Upper lobe of right lung (tissue), 1 donor: ENCODE data around the gene TGFBR1. TPM values are rescaled to one million over a fixed set of nuclear protein-coding genes. Genes with fewer than 3 reads are reported as not detected.

Experiments
- ATAC-seq: fragments of 200-7000 bp; cut with Tn5 transposase; one replicate; pipeline ENCODE4 v1.9.1; 2020; ENCODE audit warnings: mild to moderate bottlenecking, moderate library complexity
- DNase-seq: peaks from one replicate; pipeline ENCODE4 v3.0.0-alpha.2; 2020
- H3K27ac ChIP-seq: fragments of 200-600 bp; one replicate; pipeline ENCODE4 v1.8.0; 2022
- H3K27me3 ChIP-seq: fragments of 200-600 bp; one replicate; pipeline ENCODE4 v1.8.0; 2022; ENCODE audit warnings: mild to moderate bottlenecking
- H3K36me3 ChIP-seq: fragments of 200-600 bp; one replicate; pipeline ENCODE4 v1.8.0; 2022
- H3K4me1 ChIP-seq: fragments of 200-600 bp; one replicate; pipeline ENCODE4 v1.8.0; 2022
- H3K4me3 ChIP-seq: fragments of 200-600 bp; one replicate; pipeline ENCODE4 v1.8.0; 2022; ENCODE audit warnings: mild to moderate bottlenecking
- H3K9me3 ChIP-seq: fragments of 200-600 bp; one replicate; pipeline ENCODE4 v1.8.0; 2022
- intact Hi-C: fragments of 100-400 bp; cut with DNase I; formaldehyde crosslinking; loops from one replicate; pipeline ENCODE4 v1.11.0; 2022
- total RNA-seq: library from RNA; stranded (reverse); fragmentation: NEBNext Ultra II Directional; extraction: Animal tissue kit (Norgen Biotek cat#: 25700); gene quantifications from one replicate; pipeline ENCODE4 v1.2.1, GENCODE V29; 2021
- TF ChIP-seq, protein P1 (sequence below): fragments of 200-600 bp; IDR thresholded peaks from one replicate; pipeline ENCODE4 v1.8.0; 2022; ENCODE audit warnings: antibody characterized with exemption
- donor health status: DM: no; HTN: yes; CAD: no; lungs with severe emphysema.

Gene TGFBR1
- total RNA-seq, 1 donor from 2014 or later: 72.0 TPM

DNA sequence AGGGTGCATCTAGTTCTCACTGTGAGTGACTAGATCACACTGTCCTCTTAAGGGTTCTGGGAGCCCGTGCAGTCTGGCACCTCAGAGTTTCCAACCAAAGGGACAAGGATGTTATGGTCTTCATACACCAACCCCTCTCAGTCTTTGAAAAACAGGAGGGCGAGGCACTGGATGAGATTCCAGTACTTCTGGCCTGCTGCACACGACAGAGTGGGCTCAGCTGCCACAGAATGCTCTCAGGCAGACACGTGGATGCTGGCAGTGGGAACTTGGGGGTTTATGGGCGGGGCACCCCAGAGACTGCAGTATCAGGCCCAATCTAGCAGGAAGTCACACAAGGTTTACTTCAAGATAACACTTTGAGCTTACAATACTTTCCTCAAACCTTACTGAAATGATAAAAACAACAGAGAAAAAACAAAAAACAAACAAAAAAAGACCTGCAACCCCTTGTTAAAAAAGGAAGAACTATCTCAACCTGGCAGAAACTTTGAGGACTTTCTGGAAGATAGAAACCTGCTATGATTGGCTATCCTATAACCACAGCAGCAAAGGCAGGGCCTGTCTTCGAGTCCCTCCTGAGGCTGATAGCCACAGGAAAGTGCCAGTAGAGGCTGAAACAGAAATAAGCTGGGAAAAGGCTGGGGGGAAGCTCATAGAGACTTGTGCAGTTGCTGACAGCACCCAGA lies 28.3 kb upstream of the TGFBR1 start:
- no peaks in the 10 kb centered on the region for H3K27me3 ChIP-seq
- DNase-seq: no peak
- H3K36me3 ChIP-seq: no peaks in the 10 kb centered on the region
- intact Hi-C loops: no loop called here
- peaks cover 7% of the 10 kb centered on the region for H3K4me1 ChIP-seq
- H3K9me3 ChIP-seq: no peaks in the 10 kb centered on the region
- H3K4me3 ChIP-seq: no peak overlapping the region
- TF ChIP-seq, protein P1, sequence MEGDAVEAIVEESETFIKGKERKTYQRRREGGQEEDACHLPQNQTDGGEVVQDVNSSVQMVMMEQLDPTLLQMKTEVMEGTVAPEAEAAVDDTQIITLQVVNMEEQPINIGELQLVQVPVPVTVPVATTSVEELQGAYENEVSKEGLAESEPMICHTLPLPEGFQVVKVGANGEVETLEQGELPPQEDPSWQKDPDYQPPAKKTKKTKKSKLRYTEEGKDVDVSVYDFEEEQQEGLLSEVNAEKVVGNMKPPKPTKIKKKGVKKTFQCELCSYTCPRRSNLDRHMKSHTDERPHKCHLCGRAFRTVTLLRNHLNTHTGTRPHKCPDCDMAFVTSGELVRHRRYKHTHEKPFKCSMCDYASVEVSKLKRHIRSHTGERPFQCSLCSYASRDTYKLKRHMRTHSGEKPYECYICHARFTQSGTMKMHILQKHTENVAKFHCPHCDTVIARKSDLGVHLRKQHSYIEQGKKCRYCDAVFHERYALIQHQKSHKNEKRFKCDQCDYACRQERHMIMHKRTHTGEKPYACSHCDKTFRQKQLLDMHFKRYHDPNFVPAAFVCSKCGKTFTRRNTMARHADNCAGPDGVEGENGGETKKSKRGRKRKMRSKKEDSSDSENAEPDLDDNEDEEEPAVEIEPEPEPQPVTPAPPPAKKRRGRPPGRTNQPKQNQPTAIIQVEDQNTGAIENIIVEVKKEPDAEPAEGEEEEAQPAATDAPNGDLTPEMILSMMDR: no peak
- H3K27ac ChIP-seq: peak overlapping the region; percentile 24
- peak; percentile 81 for ATAC-seq

DNA sequence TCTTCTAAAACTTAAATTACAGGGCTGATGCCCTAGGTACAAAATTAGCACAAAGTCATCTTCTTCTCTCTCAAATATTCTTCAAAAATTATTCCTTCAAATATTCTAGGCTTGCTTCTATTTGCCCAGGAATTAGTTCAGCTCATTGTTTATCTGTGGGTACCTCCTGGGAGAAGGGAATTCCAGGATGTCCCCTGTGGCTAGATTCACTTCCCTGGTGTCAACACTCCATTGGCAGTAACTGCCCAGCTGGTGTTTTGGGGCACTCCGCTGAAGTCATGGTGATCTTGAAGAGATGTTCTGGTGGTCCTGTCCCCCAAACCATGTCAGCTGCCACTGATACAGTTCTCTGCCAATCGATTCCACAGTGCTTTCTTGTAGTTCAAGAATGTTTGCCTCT lies 26.2 kb upstream of the TGFBR1 start:
- intact Hi-C loops: no loop called here
- TF ChIP-seq, protein P1: no peak
- no peak overlapping the region for H3K4me3 ChIP-seq
- no peaks in the 10 kb centered on the region for H3K27me3 ChIP-seq
- H3K27ac ChIP-seq: no peak overlapping the region
- no peaks in the 10 kb centered on the region for H3K36me3 ChIP-seq
- no peak for ATAC-seq
- H3K4me1 ChIP-seq: peaks cover 7% of the 10 kb centered on the region
- no peak for DNase-seq
- H3K9me3 ChIP-seq: no peaks in the 10 kb centered on the region

DNA sequence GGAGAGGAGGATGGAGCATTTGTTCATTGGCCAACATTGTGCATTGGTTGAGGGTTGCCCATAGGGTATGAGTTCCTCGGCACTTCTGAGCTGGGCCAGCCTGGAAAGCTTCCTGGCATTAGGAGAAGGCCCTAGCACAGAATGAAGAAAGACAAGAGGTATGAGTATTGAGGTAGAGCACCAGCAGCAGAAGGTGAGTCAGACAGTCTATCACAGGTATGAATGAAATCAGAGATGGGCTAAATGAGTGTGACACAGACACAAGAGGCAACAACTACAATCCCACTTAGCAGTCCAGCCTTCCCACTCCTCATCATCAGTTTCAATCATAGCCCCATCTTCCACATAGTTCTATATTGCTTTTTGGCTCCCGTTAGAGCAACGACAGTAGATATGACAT lies 25.4 kb upstream of the TGFBR1 start:
- ATAC-seq: no peak
- Histone ChIP-seq H3K9me3 (no peaks in the 10 kb centered on the region), H3K27me3 (no peaks in the 10 kb centered on the region), H3K4me1 (peaks cover 7% of the 10 kb centered on the region), H3K27ac (no peak overlapping the region), H3K36me3 (no peaks in the 10 kb centered on the region), H3K4me3 (no peak overlapping the region)
- TF ChIP-seq, protein P1: no peak
- no peak for DNase-seq
- intact Hi-C loops: no loop called here

DNA sequence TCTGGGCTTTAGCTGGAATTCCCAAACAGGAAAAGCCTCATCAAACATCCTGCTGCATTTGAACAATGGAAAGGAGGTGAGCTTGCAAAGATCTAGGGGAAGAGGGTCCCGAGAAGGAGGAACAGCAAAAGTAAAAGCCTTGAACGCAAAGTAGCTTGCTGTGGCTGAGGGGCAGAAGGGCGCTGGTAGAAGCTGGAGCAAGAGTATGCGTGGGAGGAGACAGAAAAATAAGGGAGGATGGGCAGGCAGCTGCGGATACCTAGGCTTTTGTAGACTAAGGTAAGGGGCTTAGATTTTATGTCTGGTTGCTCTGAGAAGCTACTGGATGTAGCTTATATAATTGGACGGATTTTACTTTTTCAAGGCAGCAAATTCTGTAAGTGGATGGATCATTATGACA lies 21.9 kb upstream of the TGFBR1 start:
- DNase-seq (no peak), ATAC-seq (no peak)
- H3K36me3 ChIP-seq: no peaks in the 10 kb centered on the region
- TF ChIP-seq, protein P1: no peak
- no peaks in the 10 kb centered on the region for H3K9me3 ChIP-seq
- H3K4me3 ChIP-seq: no peak overlapping the region
- intact Hi-C loops: no loop called here
- no peaks in the 10 kb centered on the region for H3K27me3 ChIP-seq
- no peak overlapping the region for H3K27ac ChIP-seq
- peaks cover 7% of the 10 kb centered on the region for H3K4me1 ChIP-seq

DNA sequence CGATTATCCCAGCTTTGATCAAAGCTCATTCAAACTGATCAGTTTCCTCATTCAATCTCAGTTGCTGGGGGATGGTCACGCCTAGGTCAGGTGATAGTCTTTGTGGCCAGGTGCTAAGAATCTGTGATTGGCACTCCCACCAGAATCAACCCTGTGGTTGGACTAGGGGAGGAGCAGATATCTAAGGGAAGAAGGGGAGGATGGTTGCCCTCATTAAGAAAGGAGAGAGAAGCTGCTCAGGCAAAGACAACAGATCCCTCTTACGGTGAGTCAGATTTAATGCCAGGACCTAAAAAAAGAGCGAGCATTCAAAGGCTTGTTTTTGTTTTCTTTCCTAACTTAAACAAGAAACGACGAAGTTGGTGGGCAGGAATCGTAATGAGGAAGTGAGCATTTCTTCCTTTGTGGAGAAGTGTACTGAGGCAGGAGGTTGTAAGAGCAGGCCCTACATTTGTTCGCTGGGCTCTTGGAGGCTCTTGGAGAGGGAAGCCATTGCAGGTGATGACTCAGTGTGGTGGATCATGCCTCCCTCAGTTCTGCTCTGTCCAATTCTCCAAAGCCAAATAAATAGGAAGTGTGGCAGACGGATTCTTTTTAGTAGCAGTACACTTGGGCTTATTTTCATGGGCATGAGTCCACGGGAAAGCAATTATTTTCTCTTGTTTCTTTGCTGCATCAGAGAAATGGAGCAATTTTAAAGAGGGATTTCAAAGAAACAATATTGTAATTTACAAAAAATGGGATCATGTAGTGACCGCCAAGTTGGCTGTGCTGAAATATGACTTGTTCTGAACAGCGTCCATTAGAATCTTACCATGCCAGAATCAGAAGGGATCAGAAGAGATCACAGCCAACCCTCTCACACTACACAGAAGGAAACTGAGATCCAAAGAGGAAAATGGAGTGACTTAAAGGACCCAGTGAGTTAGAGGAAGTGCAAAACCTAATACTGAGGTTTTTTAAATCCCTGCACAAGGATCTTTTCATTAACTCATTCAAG lies 18.7 kb upstream of the TGFBR1 start:
- Histone ChIP-seq H3K27me3 (no peaks in the 10 kb centered on the region), H3K36me3 (no peaks in the 10 kb centered on the region), H3K4me3 (no peak overlapping the region), H3K27ac (no peak overlapping the region), H3K4me1 (peaks cover 7% of the 10 kb centered on the region), H3K9me3 (no peaks in the 10 kb centered on the region)
- TF ChIP-seq, protein P1: no peak
- ATAC-seq (peak; percentile 86), DNase-seq (no peak)
- intact Hi-C loops: no loop called here
